Occipital lobe (tissue), 3 donors: ENCODE data around the gene HOXC10. TPM values are rescaled to one million over a fixed set of nuclear protein-coding genes. Genes with fewer than 3 reads are reported as not detected.

Source experiments
- DNase-seq: peaks from one replicate; lab custom pipeline; 2025; lab: John Stamatoyannopoulos, UW
- small RNA-seq: library from RNA; depleted of rRNA; stranded (forward); fragments of <200 nt; gene quantifications from one replicate; pipeline ENCODE3, GENCODE V24; 2014
- total RNA-seq: library from RNA; depleted of rRNA; stranded (reverse); fragments of >200 nt; gene quantifications from one replicate; pipeline ENCODE4 v1.2.3, GENCODE V29; 2014

The HOXC10 gene
- total RNA-seq, 1 donor from 2014 or later: not detected

- no peak for DNase-seq
Observed at GRCh38 chr12:54039417-54040147, 54.6 kb downstream of the HOXC10 start.

Small RNA genes lying within 50 kb of the gene (small RNA-seq; reads per million reads assigned to genes)
- gene AC012531.3 (not detected), gene AC012531.4 (not detected), gene HOXC5 (not detected), gene MIR196A2 (not detected), gene MIR615 (not detected), gene RF01905 (not detected), gene RF01906 (not detected)

Other genes starting within 250 kb of the HOXC10 start
- gene CISTR, start 233.2 kb upstream of the HOXC10 start, total RNA-seq: not detected
- not detected for gene HOXC13, start 46.3 kb upstream of the HOXC10 start, total RNA-seq
- gene HOXC12, start 30.2 kb upstream of the HOXC10 start, total RNA-seq: not detected
- gene HOXC11, start 12.0 kb upstream of the HOXC10 start, total RNA-seq: not detected
- not detected for gene HOTAIR, start 10.2 kb upstream of the HOXC10 start, total RNA-seq
- gene HOXC9, start 15.0 kb downstream of the HOXC10 start, total RNA-seq: not detected
- gene HOXC8, start 23.8 kb downstream of the HOXC10 start, total RNA-seq: not detected
- not detected for gene HOXC6, start 43.3 kb downstream of the HOXC10 start, total RNA-seq
- not detected for gene HOXC5, start 47.9 kb downstream of the HOXC10 start, total RNA-seq
- gene HOXC4, start 68.7 kb downstream of the HOXC10 start, total RNA-seq: not detected
- gene SMUG1, start 203.8 kb downstream of the HOXC10 start, total RNA-seq: 42.0 TPM